ENCODE results near the gene ANKS3.

Gene ANKS3

GRCh38 chr16:4648917-4649316 lies 85.2 kb downstream of the ANKS3 start:
- no peak for DNase-seq (ENCODE audit: low spot score)

DNA sequence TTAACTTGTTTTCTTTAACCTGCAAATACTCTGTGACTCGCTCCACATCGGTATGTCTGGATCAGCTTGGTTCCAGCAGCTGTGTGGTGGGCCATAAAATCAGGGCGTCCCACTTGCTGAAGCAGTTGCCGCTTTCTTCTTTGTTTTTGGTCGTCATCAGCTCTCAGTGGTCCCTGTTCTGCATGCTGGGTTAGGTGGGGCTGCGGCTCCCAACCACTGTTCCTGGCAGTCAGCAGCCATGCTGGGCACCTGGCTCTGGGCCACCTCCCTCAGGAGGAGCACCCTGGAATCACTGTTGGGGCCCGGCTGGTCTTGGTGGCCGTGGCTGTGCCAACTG lies 86.5 kb downstream of the ANKS3 start:
- DNase-seq (ENCODE audit: low spot score) = no peak

GRCh38 chr16:4646773-4647643 lies 87.1 kb downstream of the ANKS3 start:
- no peak for DNase-seq (ENCODE audit: low spot score)

All from CD4-positive, alpha-beta T cell treated with Interleukin-2 at 100 ng/mL for 4 hours (primary cell).